ENCODE results near the gene NFX1.

DNA sequence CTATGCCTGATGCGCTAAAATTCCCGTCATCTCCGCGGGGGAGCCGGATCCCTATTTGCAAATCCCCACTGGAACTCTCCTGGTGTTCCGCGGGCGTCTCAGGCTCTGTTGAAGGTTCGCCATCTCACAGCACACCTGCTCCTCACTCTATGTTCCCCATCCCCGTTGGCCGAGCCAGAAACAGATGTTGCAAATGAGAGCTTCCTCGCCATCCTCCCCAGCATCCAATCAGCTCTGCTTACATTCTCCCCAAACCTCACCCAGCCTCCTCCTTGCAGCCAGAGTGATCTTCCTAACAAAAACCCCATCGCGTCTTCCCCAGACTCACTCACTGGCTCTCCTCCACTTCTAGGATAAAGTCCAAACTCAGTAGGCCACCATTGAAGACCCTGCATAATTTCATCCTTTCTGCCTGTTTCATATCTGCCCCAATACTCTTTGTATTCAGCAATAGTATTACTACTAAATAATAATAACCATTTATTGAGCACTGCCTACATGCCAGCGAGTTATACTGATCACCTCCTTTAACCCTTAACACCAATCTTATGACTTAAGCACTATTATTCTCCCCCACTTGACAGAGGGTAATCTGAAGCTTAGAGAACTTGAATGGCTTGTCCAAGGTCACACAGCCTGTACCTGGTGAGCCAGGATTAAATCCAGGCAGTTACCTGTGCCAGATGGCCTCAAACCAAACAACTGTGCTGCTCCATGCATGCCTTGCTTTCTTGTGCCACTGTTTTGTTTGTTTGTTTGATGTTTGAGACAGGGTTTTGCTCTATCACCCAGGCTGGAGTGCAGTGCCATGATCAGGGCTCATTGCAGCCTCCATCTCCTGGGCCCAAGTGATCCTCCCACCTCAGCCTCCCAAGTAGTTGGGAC is 98.0 kb downstream of the NFX1 start:
- TF ChIP-seq, protein P1, sequence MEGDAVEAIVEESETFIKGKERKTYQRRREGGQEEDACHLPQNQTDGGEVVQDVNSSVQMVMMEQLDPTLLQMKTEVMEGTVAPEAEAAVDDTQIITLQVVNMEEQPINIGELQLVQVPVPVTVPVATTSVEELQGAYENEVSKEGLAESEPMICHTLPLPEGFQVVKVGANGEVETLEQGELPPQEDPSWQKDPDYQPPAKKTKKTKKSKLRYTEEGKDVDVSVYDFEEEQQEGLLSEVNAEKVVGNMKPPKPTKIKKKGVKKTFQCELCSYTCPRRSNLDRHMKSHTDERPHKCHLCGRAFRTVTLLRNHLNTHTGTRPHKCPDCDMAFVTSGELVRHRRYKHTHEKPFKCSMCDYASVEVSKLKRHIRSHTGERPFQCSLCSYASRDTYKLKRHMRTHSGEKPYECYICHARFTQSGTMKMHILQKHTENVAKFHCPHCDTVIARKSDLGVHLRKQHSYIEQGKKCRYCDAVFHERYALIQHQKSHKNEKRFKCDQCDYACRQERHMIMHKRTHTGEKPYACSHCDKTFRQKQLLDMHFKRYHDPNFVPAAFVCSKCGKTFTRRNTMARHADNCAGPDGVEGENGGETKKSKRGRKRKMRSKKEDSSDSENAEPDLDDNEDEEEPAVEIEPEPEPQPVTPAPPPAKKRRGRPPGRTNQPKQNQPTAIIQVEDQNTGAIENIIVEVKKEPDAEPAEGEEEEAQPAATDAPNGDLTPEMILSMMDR (IDR thresholded peaks at IDR 0.05; ENCODE audit: insufficient read depth, low read depth, low read length) = no peak
- no peak for TF ChIP-seq EZH2 (IDR thresholded peaks at IDR 0.05; ENCODE audit: insufficient read depth, low read length)
